ENCODE measurements around the gene NELL2. TPM values are rescaled to one million over a fixed set of nuclear protein-coding genes. Genes with fewer than 3 reads are reported as not detected.

Gene NELL2
- total and polyA plus RNA-seq, 8 donors = 0.50 to 133 (median 3.1) TPM

DNA sequence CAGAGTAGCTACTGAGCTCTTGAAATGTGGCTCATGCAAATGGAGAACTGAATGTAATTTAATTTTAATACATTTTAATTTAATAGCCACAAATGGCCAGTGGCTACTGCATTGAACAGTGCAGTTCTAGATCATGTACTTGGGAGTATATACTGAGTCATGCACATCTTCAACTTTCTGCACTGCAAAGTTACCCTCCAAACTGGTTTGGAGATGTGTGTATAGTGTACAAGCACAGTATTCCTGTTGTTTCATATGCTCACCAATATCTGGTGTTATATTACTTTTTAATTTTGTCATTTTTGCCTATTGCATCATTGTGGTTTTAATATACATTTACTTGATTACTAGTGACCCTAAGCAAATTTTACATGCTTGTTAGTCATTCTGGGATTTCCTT lies 372.8 kb downstream of the NELL2 start:
- Histone ChIP-seq H3K27me3 (no peaks in the 10 kb centered on the region), H3K36me3 (no peaks in the 10 kb centered on the region), H3K9me3 (peaks cover 0 to 15% (median 4%) of the 10 kb centered on the region in 4 donors), H3K4me1 (no peaks in the 10 kb centered on the region), H3K4me3 (no peak overlapping the region), H3K27ac (no peak overlapping the region)
- intact Hi-C loops (cut with DNase I; ENCODE audit: low total_unique reads) = no loop called here
- no peak for DNase-seq
- TF ChIP-seq EP300 (IDR thresholded peaks at IDR 0.05) (no peak), POLR2A (IDR thresholded peaks at IDR 0.05) (no peak), POLR2AphosphoS5 (IDR thresholded peaks at IDR 0.05) (no peak)
- TF ChIP-seq, protein P1, sequence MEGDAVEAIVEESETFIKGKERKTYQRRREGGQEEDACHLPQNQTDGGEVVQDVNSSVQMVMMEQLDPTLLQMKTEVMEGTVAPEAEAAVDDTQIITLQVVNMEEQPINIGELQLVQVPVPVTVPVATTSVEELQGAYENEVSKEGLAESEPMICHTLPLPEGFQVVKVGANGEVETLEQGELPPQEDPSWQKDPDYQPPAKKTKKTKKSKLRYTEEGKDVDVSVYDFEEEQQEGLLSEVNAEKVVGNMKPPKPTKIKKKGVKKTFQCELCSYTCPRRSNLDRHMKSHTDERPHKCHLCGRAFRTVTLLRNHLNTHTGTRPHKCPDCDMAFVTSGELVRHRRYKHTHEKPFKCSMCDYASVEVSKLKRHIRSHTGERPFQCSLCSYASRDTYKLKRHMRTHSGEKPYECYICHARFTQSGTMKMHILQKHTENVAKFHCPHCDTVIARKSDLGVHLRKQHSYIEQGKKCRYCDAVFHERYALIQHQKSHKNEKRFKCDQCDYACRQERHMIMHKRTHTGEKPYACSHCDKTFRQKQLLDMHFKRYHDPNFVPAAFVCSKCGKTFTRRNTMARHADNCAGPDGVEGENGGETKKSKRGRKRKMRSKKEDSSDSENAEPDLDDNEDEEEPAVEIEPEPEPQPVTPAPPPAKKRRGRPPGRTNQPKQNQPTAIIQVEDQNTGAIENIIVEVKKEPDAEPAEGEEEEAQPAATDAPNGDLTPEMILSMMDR (IDR thresholded peaks at IDR 0.05) = no peak

DNA sequence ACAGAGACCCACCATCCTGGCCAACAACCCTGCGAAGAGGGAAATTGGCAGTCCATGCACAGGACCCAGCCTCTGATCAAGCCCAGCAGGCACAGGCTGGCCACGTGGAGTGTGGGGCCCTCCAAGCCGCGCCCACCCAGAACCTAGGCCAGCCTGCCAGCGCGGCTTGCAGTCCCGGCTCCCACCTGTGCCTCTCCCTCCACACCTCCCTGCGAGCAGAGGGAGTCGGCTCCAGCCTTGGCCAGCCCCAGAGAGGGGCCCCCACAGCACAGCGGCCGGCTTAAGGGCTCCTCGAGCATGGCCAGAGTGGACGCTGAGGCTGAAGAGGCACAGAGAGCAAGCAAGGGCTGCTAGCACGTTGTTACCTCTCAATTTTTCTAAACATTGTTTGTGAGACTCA lies 373.4 kb downstream of the NELL2 start:
- TF ChIP-seq POLR2A (IDR thresholded peaks at IDR 0.05) = no peak
- TF ChIP-seq, protein P1 (IDR thresholded peaks at IDR 0.05) = no peak
- no peak for TF ChIP-seq POLR2AphosphoS5 (IDR thresholded peaks at IDR 0.05)
- TF ChIP-seq EP300 (IDR thresholded peaks at IDR 0.05) = no peak
- DNase-seq = no peak
- Histone ChIP-seq H3K27ac (no peak overlapping the region), H3K4me1 (no peaks in the 10 kb centered on the region), H3K36me3 (no peaks in the 10 kb centered on the region), H3K27me3 (no peaks in the 10 kb centered on the region), H3K4me3 (no peak overlapping the region), H3K9me3 (peaks cover 0 to 15% (median 4%) of the 10 kb centered on the region in 4 donors)
- 77 to 88% (median 85%) methylated on average over 9 to 14 of the region's 14 CpGs for WGBS, 5 donors
- intact Hi-C loops (cut with DNase I; ENCODE audit: low total_unique reads) = no loop called here

DNA sequence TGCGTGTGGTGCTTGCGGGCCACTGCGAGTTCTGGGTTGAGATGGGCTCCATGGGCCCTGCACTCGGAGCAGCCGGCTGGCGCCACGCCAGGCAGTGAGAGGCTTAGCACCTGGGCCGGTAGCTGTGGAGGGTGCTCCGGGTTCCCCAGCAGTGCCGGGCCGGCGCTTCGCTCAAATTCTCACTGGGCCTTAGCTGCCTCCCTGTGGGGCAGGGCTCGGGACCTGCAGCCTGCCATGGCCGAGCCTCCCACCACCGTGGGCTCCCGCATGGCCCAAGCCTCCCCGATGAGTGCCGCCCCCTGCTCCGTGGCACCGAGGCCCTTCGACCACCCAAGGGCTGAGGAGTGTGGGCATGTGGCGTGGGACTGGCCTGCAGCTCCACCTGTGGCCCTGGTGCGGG lies 375.7 kb downstream of the NELL2 start:
- Histone ChIP-seq H3K4me3 (no peak overlapping the region), H3K4me1 (no peaks in the 10 kb centered on the region), H3K36me3 (no peaks in the 10 kb centered on the region), H3K9me3 (peaks cover 0 to 15% (median 4%) of the 10 kb centered on the region in 4 donors), H3K27ac (no peak overlapping the region), H3K27me3 (no peaks in the 10 kb centered on the region)
- 90 to 97% (median 95%) methylated on average over 8 to 24 of the region's 24 CpGs for WGBS, 5 donors
- TF ChIP-seq EP300 (IDR thresholded peaks at IDR 0.05) = no peak
- TF ChIP-seq POLR2A (IDR thresholded peaks at IDR 0.05) = no peak
- TF ChIP-seq, protein P1 (IDR thresholded peaks at IDR 0.05) = no peak
- TF ChIP-seq POLR2AphosphoS5 (IDR thresholded peaks at IDR 0.05) = no peak
- intact Hi-C loops (cut with DNase I; ENCODE audit: low total_unique reads) = no loop called here
- no peak for DNase-seq

DNA sequence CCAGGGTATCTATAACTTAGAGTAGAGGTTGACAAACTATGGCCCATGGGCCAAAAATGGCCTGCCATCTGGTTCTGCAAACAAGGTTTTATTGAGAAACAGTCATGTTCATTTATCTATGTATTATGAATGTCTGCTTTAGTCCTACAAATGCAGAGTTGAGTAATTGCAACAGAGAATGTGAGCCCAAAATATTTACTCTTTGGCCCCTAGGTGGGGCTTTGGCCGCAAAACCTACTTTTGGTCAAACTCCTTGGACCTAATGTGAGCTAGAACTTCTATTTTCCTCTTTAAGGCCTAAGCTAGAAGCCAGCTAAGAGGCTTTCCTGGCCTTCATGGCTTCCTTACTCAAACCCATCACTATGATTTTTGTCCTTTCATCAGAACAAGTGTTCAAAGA lies 379.1 kb downstream of the NELL2 start:
- Histone ChIP-seq H3K4me1 (no peaks in the 10 kb centered on the region), H3K9me3 (peaks cover 0 to 11% (median 7%) of the 10 kb centered on the region in 4 donors), H3K4me3 (no peak overlapping the region), H3K36me3 (no peaks in the 10 kb centered on the region), H3K27me3 (no peaks in the 10 kb centered on the region), H3K27ac (no peak overlapping the region)
- intact Hi-C loops (cut with DNase I; ENCODE audit: low total_unique reads) = no loop called here
- TF ChIP-seq, protein P1 (IDR thresholded peaks at IDR 0.05) = no peak
- TF ChIP-seq POLR2AphosphoS5 (IDR thresholded peaks at IDR 0.05) = no peak
- no peak for TF ChIP-seq POLR2A (IDR thresholded peaks at IDR 0.05)
- TF ChIP-seq EP300 (IDR thresholded peaks at IDR 0.05) = no peak
- no peak for DNase-seq
- WGBS, 5 donors = 62 to 85% (median 74%) methylated on average over 1 of the region's 1 CpG

Data from stomach (tissue), 9 donors.